GM18505 (cell line): ENCODE measurements around the gene STK4.
"Not testable (repeated sequence)": the region's sequence is repeated elsewhere in the genome, so short reads cannot be mapped to it uniquely, and the experiment has no call there.

Experiments used
- ATAC-seq: cut with Tn5 transposase; IDR thresholded peaks from one replicate; pipeline ENCODE4 v1.9.1; 2021; ENCODE audit not compliant: unreplicated experiment
- POLR2A ChIP-seq: IDR thresholded peaks from 4 replicates; pipeline ENCODE4 v1.6.1; 2011; ENCODE audit warnings: borderline replicate concordance; ENCODE audit not compliant: insufficient read depth, insufficient read length; ENCODE audit errors: extremely low read depth

The STK4 gene

DNA sequence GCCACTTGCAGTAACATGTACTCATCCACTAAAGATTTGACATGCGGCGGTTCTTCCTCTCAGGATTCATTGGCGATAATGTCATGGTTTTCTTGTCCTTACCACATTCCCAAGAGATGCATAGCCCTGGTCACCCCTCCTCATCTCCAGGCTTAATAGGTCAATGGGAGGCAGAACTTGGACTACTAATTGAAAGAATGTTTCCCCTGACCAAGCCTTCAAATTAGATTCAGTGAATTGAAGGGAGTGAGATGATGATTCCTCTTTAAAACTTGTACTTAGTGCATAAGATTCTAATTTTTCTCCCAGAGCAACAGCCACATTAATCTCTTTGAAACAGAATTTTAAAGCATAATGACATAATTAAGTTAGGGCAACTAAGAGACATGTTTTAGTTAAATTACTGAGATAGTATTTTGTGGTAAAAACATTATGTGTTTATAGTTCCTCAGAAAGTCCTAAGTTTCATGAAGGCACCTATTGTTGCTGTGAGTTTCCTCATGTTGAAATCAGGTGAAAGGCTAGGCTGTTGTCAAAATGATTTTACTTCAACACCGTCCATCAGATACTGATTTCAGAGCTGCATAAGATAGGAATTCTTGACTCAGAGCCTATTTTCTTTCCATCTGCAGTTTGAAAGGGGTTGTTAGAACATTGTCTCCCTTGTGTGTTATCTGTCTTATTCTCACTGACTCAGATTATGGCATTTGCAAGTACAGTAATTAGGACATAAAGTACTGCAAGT lies 48.5 kb downstream of the STK4 start:
- ATAC-seq: no peak
- no peak for TF ChIP-seq POLR2A

DNA sequence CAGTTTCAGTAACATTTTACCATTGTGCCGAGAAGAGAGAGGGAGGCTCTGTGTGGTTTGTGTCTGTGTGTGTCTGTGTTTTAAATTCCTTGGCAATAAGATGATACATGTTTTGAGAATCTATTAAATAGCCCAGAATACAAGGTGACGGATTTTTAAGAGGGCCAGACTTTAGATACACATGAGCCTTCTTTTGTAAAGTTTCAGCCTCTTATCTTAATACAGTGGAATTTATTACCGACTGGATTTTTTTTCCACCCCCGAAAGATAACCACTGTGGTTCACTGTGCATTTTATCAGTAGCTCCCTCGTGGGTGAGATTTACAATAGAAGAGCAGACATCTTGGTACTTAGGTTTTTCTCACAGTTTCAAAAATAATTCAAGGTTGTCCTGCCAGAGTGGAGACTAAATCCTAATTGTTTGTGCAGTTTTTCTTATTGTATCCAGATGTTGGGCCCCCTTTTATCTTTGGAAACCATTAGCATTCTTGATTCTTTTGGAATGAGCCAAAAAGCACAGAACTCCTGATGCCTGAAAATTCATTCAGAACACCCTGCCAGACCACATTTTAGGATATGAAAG lies 49.9 kb downstream of the STK4 start:
- no peak for TF ChIP-seq POLR2A

GRCh38 chr20:45017281-45017680 lies 51.0 kb downstream of the STK4 start:
- ATAC-seq: no peak
- TF ChIP-seq POLR2A: no peak

More for the DNA sequence above, 49.9 kb downstream of the STK4 start:
- ATAC-seq: no peak

DNA sequence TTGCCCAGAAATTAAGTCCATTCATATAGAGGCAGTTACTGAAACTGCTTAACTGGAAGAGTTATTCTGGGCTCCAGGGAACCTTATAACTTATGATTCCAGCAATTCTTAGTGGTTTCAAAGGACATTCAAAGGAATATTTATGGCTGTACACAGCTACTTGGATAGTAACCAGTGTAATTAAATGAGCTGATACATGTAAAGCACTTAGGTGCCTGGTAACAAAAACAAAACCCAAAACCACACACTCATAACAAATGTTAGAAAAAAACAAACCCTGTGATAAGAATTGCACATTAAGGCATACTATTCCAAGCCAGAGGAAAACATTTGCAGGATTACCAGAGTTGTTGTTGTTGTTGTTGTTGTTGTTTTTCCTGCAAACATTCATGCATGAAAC lies 51.5 kb downstream of the STK4 start:
- no peak for TF ChIP-seq POLR2A
- no peak for ATAC-seq

GRCh38 chr20:45019027-45019761 lies 52.9 kb downstream of the STK4 start:
- no peak for TF ChIP-seq POLR2A
- no peak for ATAC-seq

DNA sequence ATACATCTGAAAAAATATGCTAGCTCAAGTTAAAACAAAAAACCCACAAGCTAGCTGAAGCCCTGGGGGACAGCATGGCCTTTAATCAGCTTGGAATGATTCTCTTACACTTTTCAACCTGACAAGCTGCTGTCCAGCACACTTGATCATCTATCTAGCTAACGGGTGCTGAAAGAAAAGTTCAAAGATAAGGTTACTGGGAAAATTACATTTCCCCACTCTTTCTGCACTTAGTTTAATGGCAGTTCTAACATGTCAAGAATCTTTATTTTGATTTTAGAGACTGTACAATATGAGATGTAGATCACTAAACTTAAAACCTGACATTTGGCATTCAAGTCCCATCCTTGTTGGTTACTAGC lies 53.4 kb downstream of the STK4 start:
- ATAC-seq: no peak
- TF ChIP-seq POLR2A: no peak

GRCh38 chr20:45020236-45020886 lies 54.0 kb downstream of the STK4 start:
- no peak for TF ChIP-seq POLR2A
- ATAC-seq: no peak

- ATAC-seq: no peak
- TF ChIP-seq POLR2A: no peak
Measured at GRCh38 chr20:45021631-45022030, 55.3 kb downstream of the STK4 start.

DNA sequence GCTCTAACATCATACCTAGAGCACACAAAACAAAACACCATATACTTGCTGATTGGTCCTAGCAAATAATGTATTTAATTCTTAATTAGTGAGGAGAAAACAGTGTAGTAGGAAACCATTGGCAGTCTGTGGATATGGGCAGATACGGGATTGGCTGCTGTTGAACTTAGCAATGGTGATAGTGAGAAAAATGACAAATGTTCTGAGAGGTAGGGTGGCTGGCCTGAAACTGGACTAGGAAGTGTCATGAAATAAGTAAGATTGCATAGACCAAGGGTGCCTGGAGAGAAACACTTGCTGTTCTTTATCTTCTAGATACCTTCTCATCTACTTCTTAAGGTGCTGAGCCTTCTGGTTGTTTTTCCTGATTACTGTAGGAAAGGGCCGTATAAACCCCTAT lies 56.8 kb downstream of the STK4 start:
- not testable (repeated sequence) for ATAC-seq

DNA sequence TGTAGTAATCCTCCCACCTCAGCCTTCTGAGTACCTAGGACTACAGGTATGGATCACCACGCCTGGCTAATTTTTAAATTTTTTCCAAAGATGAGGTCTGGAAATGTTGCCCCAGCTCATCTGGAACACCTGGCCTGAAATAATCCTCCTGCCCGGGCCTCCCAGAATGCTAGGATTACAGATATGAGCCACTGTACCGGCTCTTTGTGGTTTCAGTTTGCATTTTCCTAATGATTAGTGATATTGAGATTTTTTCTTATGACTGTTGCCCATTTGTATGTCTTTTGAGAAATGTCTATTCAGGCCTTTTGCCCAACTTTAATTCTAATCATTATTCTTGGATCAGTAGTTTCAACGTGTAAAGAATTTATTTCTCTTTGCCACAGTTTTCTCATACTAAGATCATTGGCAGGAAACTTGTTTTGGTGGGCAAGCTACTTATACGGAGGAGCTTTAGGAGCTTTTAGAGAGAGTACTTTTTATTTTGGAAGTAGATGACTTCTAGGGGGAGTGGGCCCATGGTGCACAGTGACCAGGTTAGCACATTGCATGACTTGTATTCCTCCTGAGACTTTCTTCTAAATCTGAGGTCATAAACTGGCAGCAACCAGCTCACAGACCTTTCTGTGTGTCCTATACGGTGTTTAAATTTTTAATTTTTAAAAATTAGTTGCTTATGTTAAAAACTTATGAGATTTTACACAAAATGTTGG lies 62.3 kb downstream of the STK4 start:
- no peak for TF ChIP-seq POLR2A

GRCh38 chr20:45029884-45030283 lies 63.6 kb downstream of the STK4 start:
- ATAC-seq: no peak
- no peak for TF ChIP-seq POLR2A

More for the DNA sequence above, 62.3 kb downstream of the STK4 start:
- ATAC-seq: no peak

DNA sequence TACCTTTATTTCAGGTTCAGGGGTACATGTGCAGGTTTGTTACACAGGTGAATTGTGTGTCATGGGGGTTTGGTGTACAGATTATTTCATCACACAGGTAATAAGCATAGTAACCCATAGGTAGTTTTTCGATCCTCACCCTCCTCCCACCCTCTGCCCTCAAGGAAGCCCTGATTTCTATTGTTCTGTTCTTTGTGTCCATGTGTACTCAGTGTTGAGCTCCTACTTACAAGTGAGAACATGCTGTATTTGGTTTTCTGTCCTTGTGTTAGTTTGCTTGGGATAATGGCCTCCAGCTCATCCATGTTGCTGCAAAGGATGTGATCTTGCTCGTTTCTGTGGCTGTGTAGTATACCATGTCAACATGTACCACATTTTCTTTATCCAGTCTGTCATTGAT lies 66.0 kb downstream of the STK4 start:
- ATAC-seq: no peak
- no peak for TF ChIP-seq POLR2A

DNA sequence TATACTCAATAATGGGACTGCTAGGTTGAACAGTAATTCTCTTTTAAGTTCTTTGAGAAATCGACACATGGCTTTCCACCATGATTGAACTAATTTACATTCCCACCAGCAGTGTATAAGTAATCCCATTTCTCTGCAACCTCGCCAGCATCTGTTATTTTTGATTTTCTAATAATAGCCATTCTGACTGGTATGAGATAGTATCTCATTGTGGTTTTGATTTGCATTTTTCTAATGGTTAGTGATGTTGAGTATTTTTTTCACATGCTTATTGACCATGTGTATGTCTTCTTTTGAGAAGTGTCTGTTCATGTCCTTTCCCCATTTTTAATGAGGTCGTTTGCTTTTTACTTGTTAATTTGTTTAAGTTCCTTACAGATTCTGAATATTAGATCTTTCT lies 66.5 kb downstream of the STK4 start:
- TF ChIP-seq POLR2A: no peak

More for the DNA sequence above, 66.5 kb downstream of the STK4 start:
- ATAC-seq: no peak
